Measurements from ENCODE around the gene TMEM132E.

Gene TMEM132E

GRCh38 chr17:34568953-34569352 is 10.4 kb upstream of the TMEM132E start:
- in situ Hi-C loops (cut with MboI; ENCODE audit: low sequenced_read_pairs), result no loop called here

- in situ Hi-C loops (cut with MboI; ENCODE audit: low sequenced_read_pairs), result no loop called here
Observed at GRCh38 chr17:34569591-34569990, 9.8 kb upstream of the TMEM132E start.

- in situ Hi-C loops (cut with MboI; ENCODE audit: low sequenced_read_pairs), result no loop called here
Observed at GRCh38 chr17:34570506-34570905, 8.9 kb upstream of the TMEM132E start.

- in situ Hi-C loops (cut with MboI; ENCODE audit: low sequenced_read_pairs), result no loop called here
Observed at GRCh38 chr17:34571428-34572130, 7.8 kb upstream of the TMEM132E start.

- in situ Hi-C loops (cut with MboI; ENCODE audit: low sequenced_read_pairs), result no loop called here
Observed at GRCh38 chr17:34572483-34572882, 6.9 kb upstream of the TMEM132E start.

- in situ Hi-C loops (cut with MboI; ENCODE audit: low sequenced_read_pairs), result no loop called here
Observed at GRCh38 chr17:34575182-34575581, 4.2 kb upstream of the TMEM132E start.

GRCh38 chr17:34578016-34578415 is 1.4 kb upstream of the TMEM132E start:
- in situ Hi-C loops (cut with MboI; ENCODE audit: low sequenced_read_pairs), result no loop called here

- in situ Hi-C loops (cut with MboI; ENCODE audit: low sequenced_read_pairs), result no loop called here
Observed at GRCh38 chr17:34578656-34579016, 746 bp upstream of the TMEM132E start.

- in situ Hi-C loops (cut with MboI; ENCODE audit: low sequenced_read_pairs), result no loop called here
Observed at GRCh38 chr17:34579979-34580684, 750 bp downstream of the TMEM132E start.

- in situ Hi-C loops (cut with MboI; ENCODE audit: low sequenced_read_pairs), result no loop called here
Observed at GRCh38 chr17:34580685-34581445, 1.5 kb downstream of the TMEM132E start.

- in situ Hi-C loops (cut with MboI; ENCODE audit: low sequenced_read_pairs), result no loop called here
Observed at GRCh38 chr17:34581446-34582184, 2.2 kb downstream of the TMEM132E start.

- in situ Hi-C loops (cut with MboI; ENCODE audit: low sequenced_read_pairs), result no loop called here
Observed at GRCh38 chr17:34582185-34582900, 3.0 kb downstream of the TMEM132E start.

- in situ Hi-C loops (cut with MboI; ENCODE audit: low sequenced_read_pairs), result no loop called here
Observed at GRCh38 chr17:34582901-34583245, 3.5 kb downstream of the TMEM132E start.

- in situ Hi-C loops (cut with MboI; ENCODE audit: low sequenced_read_pairs), result no loop called here
Observed at GRCh38 chr17:34584805-34585416, 5.5 kb downstream of the TMEM132E start.

GRCh38 chr17:34586346-34586846 is 7.0 kb downstream of the TMEM132E start:
- in situ Hi-C loops (cut with MboI; ENCODE audit: low sequenced_read_pairs), result no loop called here

- in situ Hi-C loops (cut with MboI; ENCODE audit: low sequenced_read_pairs), result no loop called here
Observed at GRCh38 chr17:34588266-34588665, 8.9 kb downstream of the TMEM132E start.

GRCh38 chr17:34589120-34589965 is 10.0 kb downstream of the TMEM132E start:
- in situ Hi-C loops (cut with MboI; ENCODE audit: low sequenced_read_pairs), result no loop called here

- in situ Hi-C loops (cut with MboI; ENCODE audit: low sequenced_read_pairs), result no loop called here
Observed at GRCh38 chr17:34592002-34592401, 12.6 kb downstream of the TMEM132E start.

GRCh38 chr17:34596920-34597319 is 17.5 kb downstream of the TMEM132E start:
- in situ Hi-C loops (cut with MboI; ENCODE audit: low sequenced_read_pairs), result no loop called here
